HG02798 (cell line): Measurements from ENCODE around the gene GJB4.
A peak's percentile ranks its signal among the peaks of the same experiment; 100 is the strongest.
"Not testable (repeated sequence)": the region's sequence is repeated elsewhere in the genome, so short reads cannot be mapped to it uniquely, and the experiment has no call there.

Experiments
- ATAC-seq: cut with Tn5 transposase; IDR thresholded peaks from one replicate; pipeline ENCODE4 v1.9.1; 2021; ENCODE audit warnings: mild to moderate bottlenecking; ENCODE audit not compliant: unreplicated experiment, poor library complexity

The GJB4 gene

DNA sequence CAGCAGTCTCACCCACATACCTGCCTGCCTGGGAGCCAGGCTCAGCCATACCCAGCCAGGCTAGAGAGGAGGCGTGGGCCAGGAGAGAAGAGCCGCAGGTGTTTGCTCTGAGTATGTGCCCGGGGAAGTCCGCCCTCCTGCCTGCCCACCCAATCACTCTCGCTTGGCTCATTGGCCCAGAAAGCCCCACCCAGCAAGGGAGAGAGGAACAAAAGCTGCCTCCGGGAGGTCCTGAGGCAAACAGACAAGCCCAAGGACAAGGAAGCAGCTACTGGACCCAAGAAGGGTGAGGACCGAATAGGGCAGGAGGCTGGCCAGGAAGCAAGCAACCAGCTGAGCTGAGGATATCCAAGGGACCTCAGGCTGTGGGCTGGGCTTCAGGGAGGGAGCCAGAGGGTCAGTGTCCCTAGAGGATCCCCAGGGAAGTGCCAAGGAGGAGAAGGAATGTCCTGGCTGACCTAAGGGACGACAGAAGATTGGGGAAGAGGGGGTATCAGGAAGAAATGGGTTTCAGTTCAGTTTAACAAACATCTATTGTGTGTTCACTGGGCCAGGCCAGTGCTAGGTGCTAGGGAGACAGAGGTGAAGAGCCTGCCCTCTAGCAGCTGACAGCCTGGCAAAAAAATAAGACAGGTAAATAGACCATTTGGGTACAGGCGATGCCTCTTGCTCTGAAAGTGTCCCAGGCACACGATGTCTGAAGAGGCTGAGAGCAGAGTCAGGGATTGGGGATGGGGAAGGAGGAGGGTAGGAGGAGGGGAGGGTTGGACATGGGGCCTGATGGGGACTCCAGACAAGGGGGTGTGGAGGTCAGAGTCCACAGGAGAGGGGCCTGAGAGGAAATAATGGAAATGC, at the start of gene GJB4:
GJB4 (plus strand) TSS at position 238 of the 855 bp plus-strand sequence. CDS start 1,515 bp downstream, outside the sequence.
- no peak for ATAC-seq

DNA sequence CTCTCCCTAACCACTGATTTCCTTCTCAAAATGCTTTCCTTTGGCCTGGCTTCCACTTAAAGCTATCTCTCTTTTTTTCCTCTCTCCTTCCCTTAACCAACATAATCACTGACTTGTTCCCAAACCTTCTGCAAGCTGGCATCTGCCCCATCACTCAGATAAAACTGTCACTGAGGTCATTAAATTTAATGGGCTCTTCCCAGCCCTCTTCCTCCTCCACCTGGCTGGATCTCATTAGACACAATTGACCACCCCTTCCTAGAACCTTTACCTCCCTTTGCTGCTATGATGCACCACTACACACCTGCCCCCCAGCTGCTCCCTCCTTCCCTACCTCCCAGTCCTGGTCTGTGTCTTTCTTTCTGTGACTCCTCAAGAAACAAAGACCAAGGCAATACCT, 48.7 kb upstream of the GJB4 start:
- ATAC-seq = no peak

DNA sequence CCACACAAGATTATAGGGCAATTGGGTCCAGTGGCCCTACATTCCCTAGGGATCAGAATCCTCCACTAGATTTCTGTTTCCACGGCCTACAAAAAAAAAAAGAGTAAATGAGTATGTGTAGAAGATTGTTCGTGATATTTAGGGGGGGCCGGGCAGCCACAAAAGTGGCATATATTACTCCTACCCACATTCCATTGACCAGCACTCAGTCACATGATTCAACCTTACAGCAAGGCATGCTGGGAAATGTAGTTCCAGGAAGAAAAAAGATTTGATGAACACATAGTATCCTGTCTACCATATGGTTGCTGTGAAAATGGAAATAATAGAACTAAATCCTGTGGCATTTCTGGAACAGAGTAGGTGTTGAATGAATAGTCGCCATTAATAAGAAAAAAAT, 48.1 kb upstream of the GJB4 start:
- no peak for ATAC-seq

DNA sequence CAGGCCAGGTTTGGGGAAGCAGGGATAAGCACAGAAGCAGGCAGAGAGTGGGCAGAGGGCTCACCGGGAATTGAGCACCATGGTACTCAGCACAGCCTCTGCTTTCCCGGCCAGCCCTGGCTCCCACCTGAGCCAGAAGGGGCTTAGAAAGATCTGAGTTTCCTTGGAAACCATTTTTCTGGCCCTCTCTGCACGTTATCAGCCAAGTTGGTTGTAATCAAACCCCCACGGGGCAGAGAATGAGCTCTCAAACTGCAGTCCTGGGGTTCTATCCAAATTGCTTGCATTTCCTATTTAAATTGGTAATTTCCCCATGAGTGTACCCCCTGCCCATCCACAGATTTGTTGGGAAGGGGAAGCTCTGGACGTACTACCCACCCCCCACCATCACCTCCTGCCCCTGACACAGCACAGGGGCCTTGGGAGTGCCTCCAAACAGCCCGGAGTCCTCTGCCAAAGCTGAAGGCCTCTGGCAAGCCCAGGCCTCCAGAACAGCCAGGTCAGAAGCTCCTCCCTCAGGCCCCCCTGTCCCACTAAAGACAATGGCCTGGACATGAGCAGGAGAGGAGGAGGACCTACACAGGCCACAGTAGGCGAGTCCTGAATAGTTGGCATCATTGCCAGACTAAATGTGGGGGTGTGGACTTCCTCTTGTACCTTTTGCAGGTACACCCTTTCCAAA, 47.4 kb upstream of the GJB4 start:
- ATAC-seq = no peak

DNA sequence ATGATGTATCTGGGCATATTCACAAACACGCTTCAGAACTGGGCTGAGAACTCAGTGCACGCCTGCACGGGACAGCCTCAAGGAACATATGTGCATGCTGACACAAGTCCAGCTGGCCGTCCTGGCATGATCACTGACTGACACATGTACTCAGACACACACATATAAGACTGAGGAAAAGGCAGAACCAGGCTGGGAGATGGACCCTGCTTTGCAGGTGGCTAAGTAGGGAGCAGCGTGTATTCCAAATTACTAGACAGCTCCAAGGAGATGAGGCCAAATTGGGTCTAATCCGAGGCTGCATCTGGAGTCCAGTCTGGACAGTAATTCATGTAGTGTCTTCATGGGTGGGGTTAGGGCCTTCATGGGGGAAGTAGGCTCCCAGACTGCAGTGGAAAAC, 46.1 kb upstream of the GJB4 start:
- no peak for ATAC-seq

DNA sequence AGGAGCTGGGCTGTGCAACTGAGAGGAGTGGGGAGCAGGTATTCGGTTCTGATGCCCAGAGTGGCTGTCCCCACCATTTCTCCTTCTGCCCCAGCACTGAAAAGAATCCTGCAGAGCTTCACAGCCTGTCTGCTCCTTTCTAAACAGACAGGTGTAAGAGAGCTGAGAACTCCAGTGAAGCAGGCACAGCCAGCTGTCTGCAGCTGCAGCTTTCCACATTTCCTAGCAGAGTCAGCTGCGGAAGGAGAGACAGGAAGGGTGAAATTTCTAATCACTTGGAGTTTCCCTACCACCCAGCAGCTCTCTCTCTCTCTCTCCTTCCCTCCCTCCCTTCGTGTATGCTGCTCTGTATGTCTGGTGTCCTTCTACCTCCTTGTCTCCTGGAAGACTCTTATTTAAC, 45.2 kb upstream of the GJB4 start:
- ATAC-seq = no peak

DNA sequence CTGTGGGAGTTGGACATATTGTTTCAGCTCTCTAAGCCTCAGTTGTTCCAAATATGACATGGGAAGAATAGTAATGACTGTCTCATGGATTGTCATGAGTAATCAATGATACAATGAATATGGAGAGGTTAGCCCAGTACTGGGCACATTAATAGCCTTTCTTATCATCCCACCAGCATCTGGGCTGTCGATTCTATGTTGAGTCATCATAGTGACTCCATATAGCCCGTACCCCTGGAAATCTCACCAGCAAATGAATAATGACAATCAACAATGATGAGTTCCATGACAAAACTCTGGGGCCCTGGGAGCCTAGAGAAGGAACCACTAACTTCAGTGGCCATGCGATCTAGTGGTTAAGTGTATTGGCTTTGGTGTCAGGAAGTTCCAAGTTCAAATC, 44.4 kb upstream of the GJB4 start:
- no peak for ATAC-seq

DNA sequence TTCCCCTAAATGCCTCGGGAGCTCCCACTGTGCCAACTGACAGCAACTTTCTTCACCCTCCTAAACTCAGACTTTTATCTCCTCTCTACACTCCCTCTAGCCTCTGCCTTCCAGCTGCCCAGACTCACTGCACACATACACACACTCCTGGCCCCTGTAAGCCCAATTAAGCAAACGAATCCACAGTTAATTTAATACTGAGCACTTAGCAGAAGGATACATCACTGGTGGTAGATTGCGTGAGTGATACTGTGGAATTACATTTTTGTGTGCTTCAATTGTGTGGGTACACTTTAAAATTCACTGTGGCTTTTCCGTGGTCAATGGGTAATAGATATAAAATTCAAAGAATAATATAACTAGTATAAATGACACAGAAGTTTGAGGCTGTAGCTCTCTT, 38.3 kb upstream of the GJB4 start:
- no peak for ATAC-seq

DNA sequence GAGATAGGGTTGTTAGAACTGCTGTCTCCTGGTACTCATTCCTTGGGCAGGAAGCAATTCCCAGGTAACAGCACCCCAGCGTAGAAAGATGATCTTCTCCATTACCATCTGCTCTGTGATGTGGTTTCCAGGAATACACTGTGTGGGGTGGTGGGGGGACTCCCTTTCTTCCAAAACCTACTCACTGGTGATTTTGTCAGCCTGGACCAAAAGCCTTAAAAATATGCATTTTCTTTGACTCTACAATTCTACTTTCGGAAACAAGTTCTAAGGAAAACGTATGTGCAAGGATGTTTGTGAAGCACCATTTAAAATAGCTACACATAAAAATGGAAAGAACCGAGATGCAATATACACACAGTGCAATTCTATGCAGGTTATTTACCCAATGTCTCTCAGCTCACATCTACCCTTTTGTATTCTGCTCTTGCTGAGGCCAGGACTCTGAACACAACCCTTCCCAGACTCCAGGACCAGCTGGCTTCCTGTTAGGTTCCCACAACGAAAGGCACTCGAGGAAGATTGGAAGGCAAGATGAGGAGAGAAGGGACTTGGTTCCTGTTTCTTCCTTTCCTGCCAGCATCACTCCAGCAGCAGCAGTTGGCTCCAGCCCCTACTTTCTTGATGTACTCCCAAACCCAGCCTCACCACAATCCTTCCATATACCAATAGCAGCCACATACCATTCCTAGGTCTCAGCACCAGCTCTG, 37.7 kb upstream of the GJB4 start:
- no peak for ATAC-seq

DNA sequence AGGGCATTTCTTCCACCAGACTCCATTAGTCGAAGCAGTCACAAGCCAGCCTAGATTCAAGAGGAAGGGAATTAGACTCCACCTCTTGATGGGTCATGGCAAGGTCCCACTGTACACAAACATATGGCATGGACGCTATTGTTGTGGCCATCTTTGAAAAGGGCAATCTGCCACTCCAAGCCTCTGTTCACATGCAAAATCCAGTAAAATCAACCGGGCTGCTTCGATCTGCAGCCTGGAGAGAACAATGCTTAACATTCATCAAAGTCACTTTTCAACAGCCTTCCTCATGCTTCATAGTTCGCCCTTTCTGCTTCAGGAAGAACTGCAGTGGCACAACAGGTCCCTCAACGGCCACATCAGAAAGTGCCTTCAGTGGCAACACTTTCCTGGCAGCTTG, 32.7 kb upstream of the GJB4 start:
- ATAC-seq = no peak

DNA sequence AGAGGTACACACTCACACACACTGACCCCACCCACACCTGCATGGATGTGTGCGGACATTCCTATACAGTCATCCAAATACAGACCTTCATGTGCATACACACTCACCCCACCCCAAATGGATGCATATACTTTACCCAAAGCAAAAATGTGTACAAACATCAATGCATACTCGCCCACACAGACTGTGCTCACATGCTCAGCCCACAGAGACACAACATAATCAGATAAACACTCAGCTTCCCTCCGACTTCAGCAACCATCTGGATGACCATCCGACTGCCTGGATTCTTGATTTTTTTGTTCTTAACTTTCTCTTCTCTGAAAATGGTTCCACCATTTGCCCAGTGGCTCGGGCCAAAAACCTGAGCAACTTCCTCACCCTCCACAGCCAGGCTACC, 29.1 kb upstream of the GJB4 start:
- ATAC-seq = no peak

DNA sequence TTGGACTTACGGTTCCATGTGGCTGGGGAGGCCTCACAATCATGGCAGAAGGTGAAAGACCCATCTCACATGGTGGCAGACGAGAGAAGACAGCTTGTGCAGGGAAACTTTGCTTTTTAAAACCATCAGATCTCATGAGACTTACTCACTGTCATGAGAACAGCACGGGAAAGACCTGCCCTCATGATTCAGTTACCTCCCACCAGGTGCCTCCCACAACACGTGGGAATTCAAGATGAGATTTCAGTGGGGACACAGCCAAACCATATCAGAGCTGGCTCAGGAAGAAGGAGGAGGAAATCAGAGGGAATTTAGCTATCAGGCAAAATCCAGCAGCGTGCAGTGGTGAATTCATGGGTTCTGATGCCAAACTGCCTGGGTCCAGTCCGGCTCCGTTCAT, 26.7 kb upstream of the GJB4 start:
- ATAC-seq = not testable (repeated sequence)

DNA sequence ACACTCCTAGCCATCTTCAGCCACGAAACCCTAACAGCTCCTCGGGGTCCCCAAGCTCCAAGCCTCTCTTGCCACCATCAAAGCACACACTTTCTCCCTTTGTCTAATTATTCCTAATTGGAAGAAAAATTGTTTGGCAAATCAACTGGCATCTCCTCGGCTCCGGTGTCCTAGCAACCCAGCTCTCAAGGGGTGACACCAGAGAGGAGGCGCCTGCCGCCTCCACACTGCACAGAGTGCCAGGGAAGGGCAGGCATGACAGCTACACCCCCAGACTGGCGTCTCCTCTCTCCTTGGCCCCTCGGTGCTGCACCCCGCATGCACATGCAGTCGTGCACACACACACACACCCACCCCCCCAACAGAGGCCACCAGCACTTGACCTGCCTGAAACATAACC, 22.8 kb upstream of the GJB4 start:
- ATAC-seq = no peak

DNA sequence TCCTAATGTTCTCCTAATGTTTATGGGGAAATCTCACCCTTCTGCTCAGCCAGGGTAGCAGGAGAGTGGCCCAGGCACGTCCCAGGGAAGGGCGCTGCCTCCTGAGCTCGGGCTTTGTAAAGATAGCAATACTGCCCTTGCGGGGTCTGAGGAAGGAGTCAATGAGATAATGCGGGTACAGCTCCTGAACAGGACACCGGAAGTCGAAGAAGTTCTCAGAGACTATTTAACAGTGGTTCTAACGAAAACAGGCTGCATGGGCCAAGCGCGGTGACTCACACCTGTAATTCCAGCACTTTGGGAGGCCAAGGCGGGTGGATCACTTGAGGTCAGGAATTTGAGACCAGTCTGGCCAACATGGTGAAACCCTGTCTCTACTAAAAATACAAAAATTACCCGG, 22.3 kb upstream of the GJB4 start:
- not testable (repeated sequence) for ATAC-seq

DNA sequence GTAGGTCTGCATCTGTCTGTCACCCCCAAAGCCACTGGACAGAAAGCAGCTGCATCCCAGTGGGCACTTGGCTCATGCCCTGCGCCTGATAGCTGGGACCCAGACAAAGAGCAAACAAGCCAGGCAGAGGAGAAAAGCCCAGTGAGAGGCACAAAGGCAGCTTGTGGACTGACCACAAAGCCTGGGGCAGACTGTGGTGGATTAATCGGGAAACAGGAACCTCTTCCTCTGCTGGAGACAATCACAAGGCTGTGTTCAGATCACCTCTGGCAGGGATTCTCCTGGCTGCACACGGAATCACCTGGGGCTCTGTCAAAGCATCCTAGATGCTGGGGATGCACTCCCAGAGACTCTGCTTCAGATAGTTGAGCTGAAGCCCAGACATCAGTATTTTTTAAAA, 19.9 kb upstream of the GJB4 start:
- ATAC-seq = no peak

DNA sequence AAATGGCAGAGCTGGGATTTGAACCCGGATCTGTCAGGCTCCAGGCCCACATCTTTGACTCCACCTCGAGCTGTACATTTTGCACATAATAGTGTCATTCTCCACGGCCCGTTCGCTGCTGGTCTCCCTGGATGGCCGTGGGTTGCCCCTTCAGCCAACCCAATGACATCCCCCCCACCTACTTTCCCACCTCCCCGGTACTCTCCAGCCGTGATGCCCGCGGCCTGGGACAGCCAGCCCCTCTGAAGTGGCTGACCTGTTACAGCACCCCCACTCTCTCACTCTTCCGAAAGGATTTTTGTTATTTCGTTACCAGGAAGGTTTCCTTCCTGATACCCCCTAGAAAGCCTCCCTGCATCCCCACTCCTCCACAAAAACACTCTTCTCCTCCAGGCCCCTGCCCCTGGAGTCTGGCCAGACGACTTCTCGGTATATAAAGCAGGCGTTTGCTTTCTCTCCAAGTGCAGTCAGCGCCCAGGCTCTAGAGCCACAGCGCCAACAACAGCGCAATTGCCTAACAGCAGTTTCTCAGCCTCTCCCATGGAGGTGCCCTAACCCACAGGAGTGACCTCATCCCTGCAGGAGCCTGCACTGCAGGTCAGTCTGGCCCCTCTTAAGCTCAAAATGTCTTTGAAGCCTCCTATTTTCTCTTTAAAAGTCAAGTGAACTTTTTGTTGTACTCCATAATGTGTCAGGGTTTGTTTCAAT, 19.2 kb upstream of the GJB4 start:
- ATAC-seq = no peak

DNA sequence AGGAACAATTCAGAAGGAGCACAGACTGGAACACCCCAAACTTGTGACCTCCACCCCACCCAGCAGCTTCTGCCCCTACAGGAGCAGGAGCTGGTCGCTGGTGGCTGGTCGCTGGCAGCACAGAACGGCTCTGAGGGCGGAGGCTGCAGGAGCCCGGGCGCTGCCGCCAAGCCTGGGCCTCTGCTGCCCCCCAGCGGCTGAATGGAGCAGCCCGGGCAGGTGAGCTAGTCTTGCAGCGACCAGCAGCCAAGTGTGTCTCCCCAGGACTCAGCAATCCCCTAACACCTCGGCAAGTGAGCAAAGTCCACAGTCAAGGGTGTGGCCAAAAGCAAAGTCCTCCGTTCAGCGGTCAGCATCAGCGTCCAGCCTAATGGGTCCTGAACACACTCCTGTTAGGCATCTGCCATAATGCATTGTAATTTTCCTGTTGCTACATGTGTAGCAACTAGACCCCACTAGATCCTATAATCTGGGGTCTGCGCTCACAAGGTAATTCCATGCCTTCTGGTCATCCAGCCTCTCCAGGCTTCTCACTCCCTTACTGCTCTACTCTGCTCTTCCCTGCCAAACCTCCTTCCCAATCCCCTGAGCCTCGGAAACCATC, 16.8 kb upstream of the GJB4 start:
- peak; percentile 73 for ATAC-seq

DNA sequence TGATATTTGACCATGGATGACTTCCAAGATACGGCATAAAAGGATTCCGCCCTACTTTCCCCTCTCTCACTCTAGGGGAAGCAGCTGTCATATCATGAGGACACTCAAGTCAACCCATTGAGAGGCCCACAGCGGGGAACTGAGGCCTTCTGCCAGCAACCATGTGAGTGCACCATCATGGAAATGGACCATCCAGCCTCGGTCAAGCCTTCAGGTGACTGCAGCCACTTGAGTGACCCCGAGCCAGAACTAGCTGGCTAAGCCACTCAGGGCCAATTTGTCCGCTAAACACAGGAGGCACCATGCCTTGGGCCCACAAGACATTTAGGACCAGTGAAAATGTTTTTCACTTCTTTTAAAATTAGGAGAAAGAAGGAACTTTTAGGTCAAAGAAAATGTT, 15.8 kb upstream of the GJB4 start:
- no peak for ATAC-seq

DNA sequence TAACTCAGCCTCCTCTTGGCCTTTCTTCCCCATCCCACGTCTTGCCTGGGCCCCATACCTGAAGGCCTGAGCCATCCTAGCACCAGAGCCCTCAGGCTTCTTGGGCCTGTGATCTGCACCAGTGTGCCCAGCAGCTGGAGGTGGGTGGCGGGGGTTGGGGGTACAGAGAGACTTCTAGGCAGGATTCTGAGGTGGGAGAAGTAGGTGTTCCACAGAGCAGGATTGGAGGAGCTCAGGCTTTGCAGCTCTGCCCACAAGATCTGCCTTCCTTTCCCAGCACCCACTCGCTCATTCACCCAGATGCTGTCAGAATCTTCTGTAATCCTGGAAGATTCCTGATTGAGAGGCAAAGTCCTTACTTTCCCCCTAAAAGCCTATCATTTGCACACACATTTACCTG, 14.7 kb upstream of the GJB4 start:
- no peak for ATAC-seq

DNA sequence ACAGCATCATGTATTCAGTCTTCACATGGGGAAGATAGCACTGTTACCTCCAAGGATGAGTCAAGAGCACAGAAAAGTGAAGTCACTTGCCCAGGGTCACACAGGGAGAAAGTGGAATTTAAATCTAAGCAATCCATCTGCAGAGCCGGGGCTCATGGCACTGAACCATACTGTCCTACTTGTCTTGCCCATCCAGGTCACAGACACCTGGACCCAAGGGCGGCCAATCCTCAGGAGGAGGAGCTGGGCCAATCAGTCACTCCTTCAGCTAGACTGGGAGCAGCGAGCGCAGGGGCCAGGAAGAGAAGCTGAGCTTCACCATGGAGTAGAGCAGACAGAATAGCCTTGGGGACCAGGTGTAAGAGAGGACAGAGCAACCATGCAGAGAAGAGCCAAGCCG, 13.9 kb upstream of the GJB4 start:
- no peak for ATAC-seq
